TTC549 (cell line): ENCODE measurements around the gene NOX4.
"Not testable (repeated sequence)": the region's sequence is repeated elsewhere in the genome, so short reads cannot be mapped to it uniquely, and the experiment has no call there.

Experiments
- FAIRE-seq: peaks from 2 replicates; lab custom pipeline; 2012; peaks lifted over from hg19 to GRCh38; lab: Jason Lieb, UNC

The NOX4 gene

GRCh38 chr11:89295023-89295422 is 196.2 kb downstream of the NOX4 start:
- not testable (repeated sequence) for FAIRE-seq

DNA sequence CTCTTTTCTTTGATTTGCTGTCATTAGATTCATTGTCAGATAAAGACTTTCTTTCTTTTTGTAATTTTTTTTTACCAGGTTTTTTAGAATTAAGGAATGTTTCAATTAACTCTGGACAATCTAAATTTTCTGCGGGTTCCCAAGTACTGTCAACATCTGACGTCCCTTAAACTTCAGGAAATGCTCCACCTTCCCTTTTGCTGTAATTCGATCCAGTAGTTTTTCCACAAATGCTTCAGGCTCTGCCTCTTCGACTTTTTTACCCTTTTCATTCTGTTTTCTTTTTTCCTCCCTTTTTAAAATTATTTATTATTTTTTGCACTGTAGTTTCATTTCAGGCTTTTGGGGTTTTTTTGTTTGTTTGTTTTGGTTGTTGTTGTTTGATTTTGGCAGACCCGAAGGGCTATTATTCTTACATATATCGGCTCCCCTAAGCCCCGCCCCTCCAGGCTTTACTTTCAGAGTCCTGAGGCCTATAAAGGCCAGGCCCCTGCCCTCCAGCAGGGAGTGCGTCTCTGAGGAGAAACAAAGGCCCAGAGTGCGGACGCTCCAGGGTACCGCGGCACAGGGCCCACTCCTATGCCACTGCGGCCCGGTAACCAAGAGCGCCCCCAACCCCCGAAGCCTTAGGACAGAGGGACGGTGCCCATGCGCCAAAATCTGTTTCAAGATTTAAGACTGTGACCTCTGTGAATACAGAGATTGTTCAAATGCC is 197.1 kb downstream of the NOX4 start:
- FAIRE-seq, result no peak

- not testable (repeated sequence) for FAIRE-seq
These were observed 203.2 kb downstream of the NOX4 start for GRCh38 chr11:89288004-89288403.

- not testable (repeated sequence) for FAIRE-seq
These were observed 204.6 kb downstream of the NOX4 start for GRCh38 chr11:89286601-89287000.

DNA sequence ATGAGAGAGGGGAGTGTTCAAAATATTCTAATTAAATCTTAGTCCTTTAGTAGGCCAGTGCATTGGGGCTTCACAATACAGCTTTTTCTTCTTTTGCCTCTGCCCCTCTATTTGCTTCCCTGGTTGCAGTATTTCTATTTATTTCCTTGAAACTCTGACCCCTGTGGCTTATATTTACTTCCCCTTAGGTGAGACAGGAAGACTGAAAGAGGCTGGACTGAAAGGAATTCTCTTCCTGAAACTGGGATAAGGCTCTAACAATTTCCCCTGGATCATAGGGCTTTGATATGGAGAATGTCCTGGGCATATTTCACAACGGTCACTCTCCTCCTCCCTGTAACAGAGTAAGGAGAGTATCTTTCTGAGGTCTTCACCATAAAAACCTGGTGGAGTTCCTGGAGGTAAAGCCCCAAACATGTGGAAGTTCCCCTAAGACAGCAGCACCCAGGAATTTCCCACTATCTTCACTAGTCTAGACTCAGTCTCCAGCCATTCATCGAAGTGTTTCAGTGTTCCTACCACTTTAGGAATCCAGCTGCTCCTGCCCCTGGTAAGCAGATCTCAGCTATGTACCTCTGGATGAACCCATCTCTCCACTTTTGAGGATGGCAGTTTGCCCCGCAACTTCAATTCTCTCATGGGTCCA is 210.0 kb downstream of the NOX4 start:
- not testable (repeated sequence) for FAIRE-seq

DNA sequence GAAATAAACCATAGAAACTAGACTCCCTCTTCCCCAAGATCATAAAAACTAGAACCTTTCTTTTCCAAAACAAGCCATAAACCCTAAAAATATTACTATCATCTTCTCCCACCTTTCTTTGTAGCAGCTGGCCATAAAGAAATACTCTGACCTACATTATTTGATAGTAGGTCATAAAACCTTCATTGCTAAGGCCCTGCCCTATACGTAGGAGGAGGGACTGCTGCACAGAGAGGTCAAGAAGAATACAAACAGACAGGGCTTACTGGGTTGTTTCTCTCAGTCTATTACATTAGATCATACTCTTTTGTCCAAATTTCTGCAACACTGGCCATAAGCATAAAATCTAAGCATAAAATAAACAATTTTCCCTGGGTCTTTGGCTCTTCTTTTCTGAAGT is 212.0 kb downstream of the NOX4 start:
- no peak for FAIRE-seq

DNA sequence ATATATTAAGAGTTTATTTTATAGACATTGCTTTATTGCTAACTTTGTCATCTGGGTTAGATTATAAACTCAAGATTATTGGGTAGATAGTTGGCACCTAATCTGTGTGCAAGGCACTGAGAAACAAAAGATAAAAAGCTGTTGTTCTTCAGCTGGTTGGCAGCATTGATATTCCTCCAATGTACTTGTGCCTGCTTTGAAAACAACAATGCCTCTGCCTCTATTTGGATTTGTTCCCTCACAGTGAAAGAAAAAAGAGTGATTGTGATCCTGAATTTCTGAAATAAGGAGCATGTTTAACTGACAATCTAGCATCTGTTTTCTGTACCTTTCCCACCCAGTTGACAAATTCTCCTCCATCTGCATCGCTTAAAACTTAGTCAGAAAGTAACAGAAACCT is 215.2 kb downstream of the NOX4 start:
- FAIRE-seq, result no peak
